OCI-M1 (cell line): ENCODE measurements around the gene RARRES2.

Source experiments
- DNase-seq: peaks from one replicate; lab custom pipeline; 2025; lab: John Stamatoyannopoulos, UW

RARRES2 gene

DNA sequence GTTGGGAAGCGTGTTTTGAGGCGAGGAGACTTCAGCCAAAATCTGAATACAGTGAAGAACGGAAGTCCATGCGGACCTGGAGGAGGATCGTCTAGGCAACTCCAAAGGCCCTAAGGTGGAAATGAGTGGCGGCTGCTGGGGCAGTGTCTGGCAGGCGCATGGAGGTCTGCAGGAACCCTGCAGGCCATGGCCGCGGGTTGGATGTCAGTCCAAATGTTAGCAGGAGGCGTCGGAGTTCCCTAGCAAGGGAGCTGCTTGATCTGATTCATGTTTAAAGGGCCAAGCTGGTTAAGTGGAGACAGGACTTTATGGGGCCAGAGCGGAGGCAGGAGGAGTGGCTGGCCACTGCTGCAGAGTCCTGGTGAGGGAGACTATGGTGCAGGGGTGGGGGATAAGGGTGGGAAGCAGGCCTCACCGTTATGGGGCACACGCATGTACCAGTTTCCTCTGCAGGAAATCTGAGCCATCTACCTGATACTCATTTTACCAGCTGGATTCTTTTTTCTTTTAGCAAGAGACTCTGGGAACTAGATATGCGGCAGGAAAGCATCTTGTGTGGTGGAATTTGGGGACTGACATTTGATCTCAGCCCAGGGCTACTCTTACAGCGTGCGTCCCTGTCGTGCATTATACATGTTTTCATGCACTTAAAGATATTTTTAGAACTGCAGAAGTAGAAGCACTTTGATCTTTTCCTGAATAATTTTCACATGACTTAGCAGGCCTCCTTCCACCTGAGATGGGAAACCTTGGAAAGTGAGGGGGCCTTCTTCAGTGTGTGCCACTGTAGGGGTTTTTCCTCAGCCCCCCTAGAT is 20.6 kb upstream of the RARRES2 start:
- no peak for DNase-seq

DNA sequence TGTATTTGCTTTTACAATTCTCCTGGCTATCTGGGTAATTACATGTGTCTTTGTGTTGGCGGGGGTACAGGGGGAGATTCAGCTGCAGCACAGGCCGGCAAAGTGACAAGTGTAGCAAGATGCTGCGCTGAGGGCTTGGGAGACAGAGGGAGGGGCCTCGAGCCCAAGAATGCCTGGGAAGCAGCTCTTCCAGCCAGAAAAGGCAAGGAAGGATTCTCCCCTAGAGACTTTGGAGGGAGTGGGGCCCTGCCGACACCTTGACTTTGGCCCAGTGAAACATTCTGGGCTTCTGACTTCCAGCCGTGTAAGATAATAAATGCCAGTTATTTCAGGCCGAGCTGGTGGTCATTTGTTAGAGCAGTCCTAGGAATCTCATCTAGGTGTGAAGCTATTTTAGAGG is 20.0 kb upstream of the RARRES2 start:
- DNase-seq, result no peak

DNA sequence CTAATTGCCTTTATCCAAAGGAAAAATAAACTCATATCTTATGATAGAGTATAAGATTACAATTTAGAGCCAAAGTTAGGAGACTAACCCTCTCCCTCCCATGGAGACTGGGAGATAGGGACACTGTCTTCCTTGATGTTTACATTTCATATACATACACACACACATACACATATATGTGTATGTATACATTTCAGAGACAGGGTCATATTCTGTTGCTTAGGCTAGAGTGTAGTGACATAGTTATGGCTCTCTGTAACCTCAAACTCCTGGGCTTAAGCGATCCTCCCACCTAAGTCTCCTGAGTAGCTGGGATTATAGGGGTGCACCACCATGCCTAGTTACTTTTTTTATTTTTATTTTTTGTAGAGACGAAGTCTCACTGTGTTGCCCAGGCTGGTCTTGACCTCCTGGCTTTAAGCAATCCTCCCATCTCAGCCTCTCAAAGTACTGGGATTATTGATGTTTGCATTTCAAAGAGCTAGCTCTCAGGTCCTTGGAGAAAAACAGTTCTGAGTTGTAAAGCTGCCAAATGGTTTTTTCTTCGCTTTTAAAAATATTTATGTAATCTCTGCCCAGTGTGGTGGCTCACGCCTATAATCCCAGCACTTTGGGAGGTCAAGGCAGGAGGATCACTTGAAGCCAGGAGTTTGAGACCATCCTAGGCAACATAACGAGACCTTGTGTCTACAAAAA is 19.1 kb upstream of the RARRES2 start:
- DNase-seq, result no peak

DNA sequence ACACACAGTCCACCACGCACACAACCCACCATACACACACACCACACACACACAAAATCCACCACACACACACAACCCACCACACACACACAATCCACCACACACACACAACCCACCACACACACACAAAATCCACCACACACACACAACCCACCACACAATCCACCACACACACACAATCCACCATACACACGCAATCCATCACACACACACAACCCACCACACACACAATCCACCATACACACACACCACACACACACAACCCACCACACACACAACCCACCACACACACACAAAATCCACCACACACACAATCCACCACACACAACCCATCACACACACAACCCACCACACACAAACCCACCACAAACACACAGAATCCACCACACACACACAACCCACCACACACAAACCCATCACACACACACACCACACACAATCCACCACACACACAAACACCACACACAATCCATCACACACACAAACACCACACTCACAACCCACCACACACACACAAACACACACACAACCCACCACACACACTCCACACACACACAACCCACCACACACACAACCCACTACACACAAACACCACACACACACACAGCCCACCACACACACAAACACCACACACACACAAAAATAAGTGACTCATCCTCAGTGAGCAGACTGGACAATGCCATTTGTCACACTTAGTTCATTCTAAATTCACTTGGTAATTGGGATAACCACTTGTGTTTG is 18.4 kb upstream of the RARRES2 start:
- DNase-seq, result no peak

DNA sequence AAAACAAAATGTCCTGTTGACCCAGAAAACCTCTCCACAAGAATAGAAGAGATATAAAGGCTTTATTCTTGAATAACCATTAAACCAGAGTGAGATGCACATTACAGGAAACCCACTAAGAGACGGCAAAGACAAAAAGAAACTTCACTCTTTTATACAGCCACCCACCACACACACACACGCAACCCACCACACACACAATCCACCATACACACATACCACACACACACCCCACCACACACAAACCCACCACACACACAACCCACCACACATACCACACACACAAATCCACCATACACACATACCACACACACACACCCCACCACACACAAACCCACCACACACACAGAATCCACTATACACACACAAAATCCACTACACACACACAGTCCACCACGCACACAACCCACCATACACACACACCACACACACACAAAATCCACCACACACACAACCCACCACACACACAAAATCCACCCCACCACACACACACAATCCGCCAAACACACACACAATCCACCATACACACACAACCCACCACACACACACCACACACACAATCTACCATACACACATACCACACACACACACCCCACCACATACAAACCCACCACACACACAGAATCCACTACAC is 17.7 kb upstream of the RARRES2 start:
- no peak for DNase-seq

DNA sequence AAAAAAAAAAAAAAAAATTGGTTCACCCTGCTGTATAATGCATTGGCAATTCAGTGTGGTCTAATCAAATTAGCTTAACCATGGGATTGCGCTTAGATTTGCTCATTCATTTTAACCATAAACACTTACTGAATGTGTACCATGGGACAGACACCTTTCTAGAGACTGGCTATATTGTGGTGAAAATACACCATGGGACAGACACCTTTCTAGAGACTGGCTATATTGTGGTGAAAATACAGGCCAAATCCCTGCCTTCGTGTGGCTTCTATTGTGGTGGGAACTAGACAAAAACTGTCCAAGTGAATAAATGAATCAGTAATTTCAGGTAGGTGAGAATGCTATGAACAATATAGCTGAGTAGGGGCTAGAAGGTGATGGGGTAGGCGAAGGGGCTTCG is 17.0 kb upstream of the RARRES2 start:
- no peak for DNase-seq

DNA sequence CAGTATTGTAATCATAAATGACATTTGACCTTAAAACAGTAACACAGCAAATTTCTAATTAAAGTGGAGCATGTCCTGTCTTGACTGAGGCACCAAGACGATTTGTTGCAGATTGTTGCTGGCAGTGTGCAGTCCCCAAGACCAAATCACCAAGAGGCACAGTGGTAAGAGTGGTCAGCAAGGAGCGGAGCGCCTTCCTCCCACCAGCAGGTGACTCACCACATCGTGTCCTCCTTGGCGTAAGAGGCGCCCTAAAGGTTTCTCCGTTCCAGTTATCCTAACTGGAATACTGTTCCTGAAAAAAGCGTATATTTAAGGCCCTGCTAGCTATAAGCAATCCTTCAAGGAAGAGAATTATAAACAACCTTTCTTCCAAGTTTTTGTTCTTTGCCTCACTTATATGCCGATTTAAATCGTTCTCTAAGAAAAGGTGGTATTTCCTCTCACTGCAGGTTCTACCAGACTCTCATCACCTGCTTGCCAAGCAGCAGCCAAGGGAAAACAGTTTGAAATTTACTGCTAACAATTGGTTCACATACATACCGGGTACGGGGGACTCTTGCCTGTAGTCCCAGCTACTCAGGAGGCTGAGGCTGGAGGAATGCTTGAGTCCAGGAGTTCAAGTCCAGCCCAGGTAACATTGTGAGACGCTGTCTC is 16.5 kb upstream of the RARRES2 start:
- no peak for DNase-seq

DNA sequence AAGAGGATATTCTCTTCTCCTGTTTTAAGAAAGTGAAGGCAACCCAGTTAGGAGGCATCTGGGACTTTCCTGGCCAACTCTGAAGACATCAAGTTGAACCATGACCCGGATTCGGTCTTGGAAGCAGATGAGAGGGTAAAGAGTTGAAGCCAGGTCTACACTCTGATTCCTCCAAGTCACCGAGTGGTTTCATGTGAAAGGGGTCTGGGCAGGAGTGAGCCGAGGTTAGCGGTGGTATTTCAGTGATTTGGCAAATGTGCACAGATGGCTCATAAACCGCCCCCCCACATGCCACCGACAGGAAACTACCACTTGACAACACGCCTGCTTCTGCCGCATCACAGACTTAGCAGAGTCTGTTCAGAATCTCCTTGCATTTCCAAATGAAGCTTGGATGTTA is 15.8 kb upstream of the RARRES2 start:
- DNase-seq, result no peak

DNA sequence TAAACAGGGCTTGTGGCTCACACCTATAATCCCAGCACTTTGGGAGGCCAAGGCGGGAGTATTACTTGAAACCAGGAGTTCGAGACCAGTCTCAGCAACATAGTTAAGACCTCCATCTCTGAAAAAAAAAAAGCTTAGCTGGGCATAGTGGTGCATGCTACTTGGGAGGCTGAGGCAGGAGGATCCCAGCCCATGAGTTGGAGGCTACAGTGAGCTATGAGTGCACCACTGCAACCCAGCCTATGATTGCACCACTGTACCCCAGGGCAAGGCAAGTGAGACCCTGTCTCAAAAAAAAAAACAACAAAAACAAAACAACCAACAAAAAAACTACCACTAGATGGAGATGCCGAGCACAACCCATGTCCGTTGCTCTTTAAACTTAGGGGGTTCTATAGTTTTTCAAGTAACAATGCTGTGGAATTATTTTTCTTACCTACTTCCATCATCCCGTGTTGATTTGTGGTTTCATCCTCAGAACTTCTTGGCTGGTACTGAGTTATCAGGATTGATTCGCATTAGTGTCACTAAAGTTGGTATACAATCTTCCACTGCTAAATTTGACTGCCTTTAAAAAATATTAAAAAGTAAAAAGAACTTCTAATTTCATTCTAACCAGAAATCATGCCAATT is 15.0 kb upstream of the RARRES2 start:
- DNase-seq, result peak; percentile 65

DNA sequence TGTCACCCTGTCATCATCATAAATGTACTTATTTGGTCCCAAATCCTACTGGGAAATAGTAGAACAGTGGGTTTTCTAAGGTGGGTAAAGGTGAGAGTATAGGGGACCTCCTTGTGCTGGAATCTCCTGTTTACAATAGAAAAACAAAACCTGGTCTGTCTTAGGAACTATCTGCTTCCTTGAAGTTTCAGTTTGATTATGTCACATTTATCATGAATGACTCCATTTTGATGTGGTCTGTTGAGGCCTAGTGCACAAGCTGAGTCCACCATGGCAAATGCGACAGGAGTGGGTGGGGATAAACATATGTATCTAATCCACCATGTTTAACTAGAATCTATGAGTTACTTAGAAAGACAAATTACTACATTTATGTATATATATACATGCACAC is 14.2 kb upstream of the RARRES2 start:
- DNase-seq, result no peak

DNA sequence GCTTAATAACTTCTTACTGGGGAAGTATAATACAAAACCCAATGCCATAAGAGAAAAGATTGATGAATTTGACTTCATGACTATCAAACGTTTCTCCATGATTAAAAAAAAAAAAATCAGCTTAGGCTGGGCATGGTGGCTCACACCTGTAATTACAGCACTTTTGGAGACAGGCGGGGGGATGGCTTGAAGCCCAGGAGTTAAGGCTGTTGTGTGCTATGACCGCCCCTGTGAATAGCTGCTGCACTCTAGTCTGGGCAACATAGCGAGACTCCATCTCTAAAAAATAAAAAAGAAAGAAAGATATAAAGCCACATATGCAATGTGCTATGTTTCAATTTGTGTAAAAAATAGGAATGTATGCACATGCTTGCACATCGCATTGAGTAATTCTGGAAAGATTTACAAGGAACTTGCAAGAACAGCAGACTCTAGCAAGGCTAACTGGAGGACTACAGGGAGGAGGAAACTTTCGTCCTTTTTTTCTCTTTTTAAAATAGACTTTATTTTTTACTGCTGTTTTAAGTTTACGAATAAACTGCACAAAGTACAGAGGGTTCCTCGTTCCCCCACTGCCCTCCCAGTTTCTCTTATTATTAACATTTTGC is 10.3 kb upstream of the RARRES2 start:
- DNase-seq, result no peak

DNA sequence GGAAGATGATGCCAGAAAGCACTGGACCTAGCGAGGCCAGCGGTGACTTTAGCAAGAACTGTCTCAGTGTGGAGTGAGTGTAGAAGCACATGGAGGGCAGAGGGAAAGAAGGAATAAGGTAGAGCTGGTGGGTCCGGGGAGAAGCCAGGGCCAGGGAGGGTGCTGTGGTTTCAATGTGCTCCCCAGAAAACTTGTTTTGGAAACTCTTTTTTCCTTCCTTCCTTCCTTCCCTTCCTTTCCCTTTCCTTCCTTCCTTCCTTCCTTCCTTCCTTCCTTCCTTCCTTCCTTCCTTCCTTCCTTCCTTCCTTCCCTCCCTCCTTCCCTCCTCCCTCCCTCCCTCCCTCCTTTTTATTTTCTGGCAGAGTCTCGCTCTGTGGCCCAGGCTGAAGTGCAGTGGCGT is 5.5 kb upstream of the RARRES2 start:
- no peak for DNase-seq

DNA sequence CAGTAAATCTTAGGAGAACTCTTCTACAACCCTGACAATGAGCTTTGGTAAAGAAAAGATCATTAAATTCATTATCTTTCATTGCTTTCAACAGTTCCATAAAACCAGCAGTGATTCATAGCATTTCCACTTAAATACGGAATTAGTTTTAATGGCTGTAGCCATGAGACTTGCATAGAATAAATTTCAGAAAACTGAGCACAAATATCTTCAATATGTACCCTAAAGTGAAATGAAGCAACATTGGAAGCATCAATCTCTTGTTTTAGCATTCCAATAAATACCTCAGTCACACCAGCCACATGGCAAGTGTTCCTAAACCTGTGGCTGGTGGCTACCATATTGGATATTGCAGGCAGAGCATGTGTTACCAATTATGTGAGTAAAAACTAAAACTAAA is 3.6 kb upstream of the RARRES2 start:
- no peak for DNase-seq

DNA sequence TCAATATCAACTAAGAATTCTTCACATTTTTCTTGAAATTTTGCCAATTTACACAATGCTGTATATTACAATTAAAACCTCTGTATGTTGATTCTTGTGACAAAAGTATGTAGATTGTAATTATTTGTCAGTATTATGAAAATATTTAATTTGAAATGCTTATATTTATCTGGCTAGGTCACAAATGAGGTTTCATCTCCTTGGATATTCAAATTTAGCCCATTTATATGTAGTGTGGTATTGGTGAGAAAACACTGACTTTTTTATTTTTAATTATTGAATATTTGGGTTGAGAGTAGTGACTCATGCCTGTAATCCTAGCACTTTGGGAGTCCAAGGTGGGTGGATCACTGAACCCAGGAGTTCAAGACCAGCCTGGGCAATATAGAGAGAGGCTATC is 2.9 kb upstream of the RARRES2 start:
- DNase-seq, result no peak

DNA sequence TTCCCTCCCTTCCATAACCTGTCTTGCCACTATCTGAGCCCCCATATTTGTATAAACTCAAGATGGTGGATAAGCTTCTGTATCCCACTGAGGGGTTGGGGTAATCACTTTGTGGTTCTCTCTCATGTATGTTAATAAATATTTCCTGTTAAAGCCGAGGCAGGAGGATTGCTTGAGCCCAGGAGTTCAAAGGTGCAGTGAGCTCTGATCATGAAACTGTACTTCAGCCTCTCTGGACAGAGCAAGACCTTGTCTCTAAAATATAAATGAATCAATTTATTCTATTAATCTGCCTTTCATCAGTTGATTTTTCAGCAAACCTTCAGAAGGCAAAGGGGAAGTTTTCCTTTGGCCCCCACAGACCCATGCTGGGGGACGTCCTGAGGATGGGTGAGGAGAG is 1.8 kb upstream of the RARRES2 start:
- DNase-seq, result no peak

DNA sequence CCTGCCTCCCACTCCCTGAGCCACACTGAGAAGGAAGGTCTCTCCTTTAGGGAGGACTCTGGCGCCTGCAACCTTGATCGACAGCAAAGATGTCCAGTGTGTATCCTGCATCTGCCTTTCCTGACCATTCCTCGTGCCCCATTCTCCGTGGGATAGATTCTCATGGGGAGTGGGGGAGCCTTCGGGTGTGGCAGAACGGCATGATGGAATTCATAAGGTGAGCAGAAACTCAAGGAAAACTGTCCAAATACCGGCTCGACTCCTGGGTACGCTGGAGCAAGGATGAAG is 636 bp upstream of the RARRES2 start:
- DNase-seq, result no peak

DNA sequence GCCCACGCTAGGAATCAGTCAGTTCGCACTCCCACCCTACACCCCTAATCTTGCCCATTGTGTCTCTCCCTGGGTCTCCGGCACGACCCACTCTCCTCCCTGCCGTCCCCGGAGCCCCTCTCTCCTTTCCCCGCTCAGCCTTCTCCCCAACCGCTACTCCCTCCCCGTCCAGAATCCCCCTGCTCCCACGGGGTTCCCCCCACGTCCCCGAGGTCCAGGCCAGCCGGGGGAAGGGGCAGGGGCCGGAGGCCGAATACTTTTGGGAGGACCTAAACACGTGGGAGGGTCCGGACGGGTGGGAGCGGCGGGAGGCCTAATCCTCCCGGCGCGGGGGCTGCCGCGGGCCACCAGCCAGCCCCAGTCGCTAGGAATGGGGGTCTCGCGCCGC is 560 bp downstream of the RARRES2 start:
- no peak for DNase-seq

DNA sequence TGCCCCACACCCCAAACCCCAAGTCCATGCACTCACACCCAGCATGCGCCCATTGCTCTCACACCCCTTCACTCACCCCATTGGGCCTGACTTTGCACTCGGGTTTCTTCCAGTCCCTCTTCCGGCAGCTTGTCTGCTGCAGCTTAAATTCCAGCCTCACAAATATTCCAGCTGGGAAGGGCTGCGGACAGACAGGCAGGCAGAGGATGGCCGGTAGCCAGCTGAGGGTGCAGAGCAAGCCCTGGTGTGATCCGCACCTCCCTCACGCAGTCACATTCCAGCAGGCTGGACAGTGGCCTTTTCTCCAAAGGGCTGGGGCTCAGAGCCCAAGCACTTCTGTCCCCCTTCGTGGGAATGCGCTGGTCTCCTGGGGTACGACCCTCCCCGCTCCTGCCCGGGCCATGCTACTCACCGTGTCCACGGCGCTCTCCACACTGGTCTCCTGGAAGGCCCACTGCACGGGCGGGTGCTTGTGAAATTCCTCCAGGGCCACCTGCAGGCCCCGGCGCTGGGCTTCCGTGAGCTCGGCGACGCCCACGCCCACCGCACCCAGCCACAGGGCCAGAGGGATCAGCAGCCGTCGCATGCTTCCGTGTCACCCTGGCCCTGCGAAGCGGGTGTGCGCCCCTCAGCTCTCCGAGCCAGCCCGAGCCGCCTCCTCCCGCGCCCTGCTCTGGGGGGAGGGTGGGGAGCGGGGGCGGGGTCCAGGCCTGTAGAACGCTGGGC is 1.2 kb downstream of the RARRES2 start:
- no peak for DNase-seq

DNA sequence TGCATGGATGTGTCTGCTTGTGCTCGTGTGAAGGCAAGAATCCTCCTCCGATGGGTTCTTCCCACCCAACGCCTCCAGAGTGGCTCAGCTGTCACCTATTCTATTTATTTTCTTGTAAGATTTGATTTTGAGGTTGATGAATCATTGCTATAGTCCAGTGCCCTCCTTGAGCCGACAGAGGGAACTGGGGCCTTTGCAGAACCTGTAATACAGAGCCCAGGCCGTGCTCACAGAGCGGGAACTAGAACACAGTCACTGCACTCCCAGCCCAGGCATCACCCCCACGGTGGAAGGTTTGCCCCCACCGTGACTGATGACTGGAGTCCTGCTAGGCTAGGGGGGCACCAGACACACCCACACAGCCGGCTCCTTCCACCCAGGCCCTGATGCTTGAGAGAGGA is 2.0 kb downstream of the RARRES2 start:
- DNase-seq, result no peak

DNA sequence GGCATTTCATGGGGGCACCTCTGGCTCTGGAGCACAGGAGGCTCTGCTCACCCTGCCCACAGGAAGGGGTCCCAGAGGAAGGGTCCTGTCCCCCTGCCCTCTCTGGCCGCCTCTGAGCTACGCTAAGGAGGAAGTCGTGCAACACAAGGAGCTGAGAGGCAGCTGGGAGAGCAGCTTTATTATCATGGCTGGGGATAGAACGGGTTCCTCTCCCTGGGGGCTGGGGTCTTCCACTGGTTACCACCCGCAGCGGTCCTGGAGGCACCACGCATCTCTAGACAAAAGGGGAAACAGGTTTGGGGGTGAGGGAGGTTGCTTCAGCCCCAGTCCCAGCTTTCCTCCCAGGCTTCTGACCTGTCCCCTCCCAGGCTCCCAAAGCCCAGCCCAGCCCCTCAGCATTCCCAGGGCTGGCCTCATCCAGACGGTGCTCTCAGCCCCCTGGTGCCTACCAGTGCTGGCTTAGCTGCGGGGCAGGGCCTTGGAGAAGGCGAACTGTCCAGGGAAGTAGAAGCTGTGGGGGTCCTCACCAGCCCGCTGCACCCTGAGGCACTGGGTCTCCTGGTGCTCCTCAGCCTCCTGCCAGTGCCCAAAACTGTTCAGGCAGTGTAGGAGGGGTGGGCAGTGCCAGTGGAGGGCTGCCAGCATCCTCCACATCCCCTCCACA is 3.1 kb downstream of the RARRES2 start:
- DNase-seq, result no peak
